Stimulated activated CD4-positive, alpha-beta T cell treated with anti-CD3 and anti-CD28 coated beads, Interleukin-4, amount 100 ng/mL, for 48 hours (primary cell): Measurements from ENCODE around the gene HOXB3.
A peak's percentile ranks its signal among the peaks of the same experiment; 100 is the strongest.

ENCODE experiments used
- DNase-seq, 2 donors: peaks; one replicate each; pipeline ENCODE4 v3.0.0-alpha.2; 2020; ENCODE audit warnings: low read depth in 2 of 2

Gene HOXB3

DNA sequence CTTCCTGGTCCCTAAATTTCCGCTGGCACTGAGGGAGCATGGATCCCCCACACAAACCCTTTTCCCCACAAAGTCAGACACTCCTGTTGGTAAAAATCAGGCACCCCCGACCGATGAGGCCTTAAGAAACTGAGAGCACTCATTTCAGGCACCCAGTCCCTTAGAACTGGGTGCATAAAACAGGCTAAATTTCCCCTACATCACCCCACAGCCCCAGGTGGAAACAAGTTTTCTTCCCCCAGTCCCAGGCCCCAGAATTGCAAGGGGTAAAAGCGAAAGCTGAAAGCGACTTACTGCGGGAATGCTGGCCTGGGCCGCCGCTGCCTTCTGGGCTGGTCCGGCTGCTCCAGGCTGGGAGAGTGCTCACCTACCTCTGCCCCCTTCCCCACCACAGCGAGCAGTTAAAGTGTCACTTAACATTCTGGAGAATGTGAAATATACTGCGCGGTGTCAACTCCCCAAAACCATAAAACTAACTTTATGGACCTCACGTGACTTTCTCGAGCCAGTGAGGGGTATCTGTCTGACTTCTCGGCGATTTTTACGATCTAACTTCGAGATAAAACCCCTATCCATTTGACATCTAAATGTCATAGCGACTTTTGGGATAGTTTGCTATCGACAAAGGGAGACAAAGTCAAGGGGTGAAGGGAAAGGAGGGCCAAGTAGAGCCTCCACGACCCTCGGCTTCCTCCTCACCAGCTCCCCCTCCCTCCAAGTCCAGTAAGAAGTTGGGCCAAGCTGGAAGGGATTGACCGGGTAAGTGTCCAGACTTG is at the start of gene HOXB3:
HOXB3 (minus strand) TSS at position 411 of the 776 bp plus-strand sequence. CDS start 37,767 bp downstream, outside the sequence.
- no peak for DNase-seq

DNA sequence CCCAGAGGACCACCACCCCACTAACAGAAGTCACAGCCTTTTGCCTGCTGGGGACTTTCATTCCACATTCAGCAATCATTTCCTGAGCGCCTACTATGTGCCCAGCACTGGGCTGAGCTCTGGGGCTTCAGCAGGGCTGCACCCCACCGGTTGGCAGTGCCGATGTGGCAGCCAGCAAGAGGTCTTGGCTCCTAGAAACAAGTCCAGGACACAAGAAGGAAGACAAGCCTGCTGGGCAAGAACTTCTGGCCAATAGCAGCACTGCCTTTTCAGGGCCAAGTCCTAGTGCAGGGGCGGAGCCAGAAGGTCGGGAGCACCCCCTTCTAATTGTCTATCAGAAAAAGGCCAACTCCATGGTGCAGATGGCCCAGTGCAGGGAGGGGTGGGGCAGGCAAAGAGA is 49.1 kb upstream of the HOXB3 start:
- DNase-seq, result no peak

DNA sequence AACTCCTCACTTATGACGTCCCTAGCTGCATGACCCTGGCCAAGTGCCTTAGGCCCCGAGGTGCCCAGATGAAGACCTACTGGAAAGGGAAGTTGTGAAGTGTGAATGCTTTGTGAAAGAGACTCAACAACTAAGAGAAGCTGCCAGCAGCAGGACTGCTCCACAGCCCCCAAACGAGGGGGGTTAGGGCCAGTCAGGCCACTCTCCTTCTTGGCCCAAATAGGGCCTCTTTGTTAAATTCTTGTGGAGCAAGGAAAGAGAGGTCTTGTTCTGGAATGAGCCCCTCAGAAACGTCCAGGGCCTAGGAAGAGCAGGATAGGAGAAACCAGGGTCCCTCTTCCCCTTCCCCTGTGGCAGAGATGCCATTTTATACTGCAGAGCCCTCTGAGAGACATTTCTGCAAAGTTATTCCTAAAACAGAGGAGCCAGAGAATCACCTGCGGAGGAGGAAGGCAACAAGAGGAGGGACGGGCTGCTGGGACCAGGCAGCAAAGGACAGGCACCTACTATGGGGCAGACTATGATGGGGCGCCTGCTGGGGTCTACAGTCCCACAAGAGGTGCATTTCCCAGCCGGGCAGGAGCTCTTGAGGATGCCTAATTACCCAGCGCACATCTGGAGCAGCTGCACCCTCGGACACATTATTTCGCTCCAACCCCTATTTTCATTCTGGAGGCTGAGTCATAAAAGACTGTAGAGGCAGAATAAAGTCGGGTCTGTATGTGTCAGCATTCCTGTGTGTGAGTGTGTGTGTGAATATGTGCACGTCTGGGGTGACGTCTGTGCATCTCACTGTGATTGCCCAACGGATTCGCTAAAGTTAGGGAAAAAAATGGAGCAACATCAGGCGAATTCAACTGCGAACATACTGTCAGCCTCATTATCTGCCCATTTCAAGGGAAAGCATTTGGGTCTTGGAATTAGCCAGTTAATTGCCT is 47.6 kb upstream of the HOXB3 start:
- DNase-seq, result no peak

GRCh38 chr17:48636177-48637018 is 46.4 kb upstream of the HOXB3 start:
- peak; percentile 78 to 80 for DNase-seq

DNA sequence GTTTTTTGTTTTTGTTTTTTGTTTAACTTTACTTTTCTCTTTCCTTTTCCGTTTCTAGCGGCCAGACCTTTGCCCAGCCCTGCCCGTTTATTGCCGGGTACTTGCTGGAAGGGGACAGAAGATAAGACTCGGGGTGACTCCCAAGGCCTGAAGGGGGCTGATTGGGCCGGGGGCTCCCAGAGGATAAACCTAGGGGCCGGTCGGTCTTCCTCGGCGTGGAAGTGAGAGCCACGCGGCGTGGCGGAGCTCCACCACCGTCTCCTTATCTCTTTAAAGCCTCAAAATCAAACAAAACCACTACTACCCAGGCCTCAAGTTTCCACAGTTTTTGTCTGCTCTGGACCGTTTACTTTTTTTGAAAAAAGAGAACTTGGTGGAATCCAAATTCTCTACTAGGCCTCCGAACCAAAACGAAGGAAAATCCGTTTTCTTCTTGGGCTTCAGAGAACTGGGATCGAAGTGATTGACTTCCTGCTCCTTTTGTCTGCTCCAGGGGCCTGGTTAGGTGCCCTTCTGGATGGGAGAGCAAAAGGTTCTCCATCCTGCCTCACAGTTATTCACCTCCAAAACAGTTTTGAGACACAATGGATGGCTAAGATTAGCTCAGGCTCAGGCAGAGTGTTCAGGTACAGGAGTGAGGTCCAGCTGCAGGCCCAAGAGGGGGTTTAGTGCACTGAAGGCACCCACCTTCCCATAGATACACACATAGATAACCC is 44.6 kb upstream of the HOXB3 start:
- no peak for DNase-seq

DNA sequence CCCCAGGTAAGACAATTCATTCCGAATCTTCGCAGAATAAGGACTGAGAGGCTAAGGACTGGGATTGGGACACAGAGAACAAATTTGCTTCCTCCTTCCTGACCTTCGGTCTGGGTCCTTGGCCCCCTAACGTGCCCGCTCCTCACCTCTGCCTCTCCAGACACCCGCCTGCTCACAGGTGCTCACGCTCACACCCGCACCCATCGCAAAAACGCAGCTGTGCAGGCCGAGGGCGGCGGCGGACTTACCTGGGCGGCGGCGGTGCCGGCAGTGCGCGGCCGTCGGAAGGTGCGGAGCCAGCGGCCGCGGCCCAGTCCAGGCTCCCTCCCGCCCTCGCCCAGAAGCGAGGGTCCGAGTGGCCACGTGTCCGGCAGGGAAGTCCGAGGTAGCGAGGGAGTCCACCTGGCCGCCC is 43.2 kb upstream of the HOXB3 start:
- no peak for DNase-seq

DNA sequence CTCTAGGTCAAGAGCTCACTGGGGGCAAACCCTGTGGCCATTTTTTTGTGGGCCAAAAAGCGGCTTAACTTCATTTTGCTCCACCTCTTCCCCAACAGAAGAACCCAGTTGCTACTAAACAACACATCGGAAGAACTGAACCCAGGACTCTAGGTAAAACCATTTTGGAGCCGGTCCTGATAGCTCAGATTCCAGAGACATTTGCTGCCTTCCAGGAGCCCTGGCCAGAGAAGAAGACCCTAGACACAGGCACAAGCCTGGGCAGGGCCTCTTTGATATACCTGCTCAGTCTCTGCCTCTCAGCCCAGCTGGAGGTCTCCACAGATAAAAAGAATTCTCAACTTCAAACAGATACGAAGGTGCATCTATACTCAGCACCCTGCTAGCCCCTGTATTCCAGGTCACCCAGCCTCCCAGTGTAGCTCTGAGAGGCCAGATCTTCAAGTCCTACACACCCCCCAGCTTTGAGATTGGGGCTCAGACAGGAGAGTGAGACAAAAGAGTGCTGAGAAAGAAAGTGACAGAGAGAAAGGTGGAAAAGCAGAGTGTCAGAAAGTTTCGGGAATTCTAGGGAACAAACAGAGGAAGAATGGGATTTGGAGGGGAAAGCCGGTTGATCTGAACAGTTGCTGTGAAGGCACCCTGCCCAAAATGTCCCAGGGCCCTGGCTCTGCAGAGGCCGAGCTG is 42.7 kb upstream of the HOXB3 start:
- no peak for DNase-seq

DNA sequence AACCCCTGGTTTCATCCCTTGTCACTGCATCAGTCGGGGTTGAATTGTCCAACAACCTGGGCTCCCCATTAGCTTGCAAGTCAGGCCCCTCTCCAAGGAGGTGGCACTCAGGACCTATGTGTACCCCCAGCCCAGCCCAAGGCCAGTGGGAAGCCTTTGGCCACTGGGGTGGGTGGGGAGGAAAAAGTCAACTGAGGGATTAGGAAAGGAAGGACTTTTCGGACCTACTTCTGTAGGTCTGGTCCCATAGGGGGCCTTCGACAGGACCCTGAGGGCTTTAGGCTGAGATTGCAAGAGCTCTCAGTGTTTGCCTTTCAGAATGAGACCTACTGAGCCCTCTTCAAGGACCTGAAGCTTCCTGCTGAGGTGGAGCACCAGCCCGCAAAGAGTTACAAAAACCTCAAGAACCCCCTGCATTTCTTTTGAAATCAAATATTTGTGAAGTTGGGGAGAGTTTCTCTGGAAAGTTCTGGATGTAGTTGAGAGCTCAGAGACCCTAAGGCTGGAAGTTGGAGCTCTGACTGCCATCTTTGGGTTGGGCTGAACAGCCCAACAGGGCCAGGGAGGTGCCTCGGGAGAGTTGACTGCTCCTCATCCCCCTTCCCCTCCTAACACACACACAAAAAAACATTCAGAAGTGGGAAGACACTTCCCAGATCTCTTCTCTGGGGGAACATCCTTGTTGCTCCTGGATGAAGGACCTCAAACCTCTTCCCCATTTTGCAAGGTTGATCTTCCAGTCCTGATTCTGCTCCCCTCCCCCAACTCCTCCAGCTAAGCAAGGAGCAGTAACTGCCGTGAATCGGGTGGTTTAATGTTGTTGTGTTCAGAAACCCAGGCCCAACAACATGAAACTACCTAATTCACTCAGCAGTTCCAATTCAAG is 41.9 kb upstream of the HOXB3 start:
- DNase-seq, result no peak

DNA sequence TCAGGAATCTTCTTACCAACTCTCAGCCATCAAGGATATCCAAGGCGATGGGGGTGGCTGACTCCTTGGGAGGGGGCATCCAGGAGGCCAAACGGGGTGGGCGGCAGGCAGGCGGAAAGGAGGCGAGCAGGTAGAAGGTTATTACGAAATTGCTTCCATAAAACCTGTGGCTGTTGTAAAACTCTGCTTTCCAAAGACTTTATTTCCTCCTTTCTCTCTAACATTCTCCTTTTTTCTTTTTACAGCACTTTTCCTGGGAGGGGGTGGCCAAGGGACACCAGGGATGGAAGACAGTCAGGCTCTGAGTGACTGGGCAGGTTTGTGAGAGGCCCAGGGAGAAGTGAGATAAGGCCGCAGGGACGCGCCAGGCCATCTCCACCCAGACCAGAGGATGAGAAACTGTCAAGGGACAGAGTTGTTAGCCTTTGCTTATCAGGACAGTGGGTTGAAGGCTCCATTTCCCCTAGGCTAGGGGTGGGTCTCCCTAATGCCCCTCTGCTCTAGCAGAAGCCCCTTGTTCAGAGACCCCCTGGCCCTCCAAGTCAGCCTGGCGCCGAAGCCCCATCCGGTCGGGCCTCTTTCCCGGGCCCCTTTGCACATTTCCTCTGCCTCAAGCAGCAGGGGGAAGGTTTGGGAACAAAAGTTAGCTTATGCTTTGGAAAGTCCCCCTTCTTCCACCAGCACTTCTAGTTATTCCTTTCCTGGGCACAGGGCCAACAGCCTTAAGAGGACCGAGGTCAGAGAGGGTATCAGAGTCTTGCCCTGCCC is 41.1 kb upstream of the HOXB3 start:
- no peak for DNase-seq

GRCh38 chr17:48630009-48630924 is 40.2 kb upstream of the HOXB3 start:
- no peak for DNase-seq

GRCh38 chr17:48629411-48629759 is 39.3 kb upstream of the HOXB3 start:
- DNase-seq, result no peak

DNA sequence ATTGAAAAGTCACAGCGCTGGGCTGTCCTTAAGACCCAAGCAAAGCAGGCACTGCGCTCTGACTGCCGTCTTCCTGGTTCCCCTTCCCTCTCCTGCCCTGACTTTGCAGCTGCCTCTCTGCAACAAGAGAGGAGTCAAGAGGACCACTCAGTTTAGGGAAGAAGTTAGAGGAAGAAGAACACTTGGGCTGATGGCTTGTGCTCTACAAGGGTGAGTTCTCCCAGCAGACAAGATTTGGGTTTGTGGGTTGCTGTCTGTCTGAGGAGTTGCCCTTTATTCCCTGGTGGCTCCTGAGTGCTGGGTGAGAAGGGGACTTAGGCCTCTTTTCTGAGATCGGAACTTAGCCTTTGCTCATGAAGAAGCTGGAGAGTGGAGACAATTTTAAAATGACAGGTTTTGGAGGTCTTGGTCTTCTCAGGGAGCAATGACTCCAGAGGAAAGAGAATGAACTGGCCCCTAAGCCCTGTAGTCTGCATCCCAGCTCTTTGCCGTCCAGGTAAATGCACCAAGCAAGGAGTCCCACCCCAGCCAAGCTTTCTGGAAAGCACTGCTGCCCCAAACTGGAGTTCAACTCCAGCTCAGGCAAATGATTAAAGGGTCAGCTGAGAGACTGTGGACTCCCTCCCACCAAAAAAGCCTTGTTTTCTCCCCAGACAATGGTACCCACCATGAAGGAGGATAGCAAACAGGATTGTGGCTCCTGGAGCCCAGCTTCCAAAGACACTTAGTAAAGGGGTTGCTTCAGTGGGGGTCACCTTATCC is 38.8 kb upstream of the HOXB3 start:
- no peak for DNase-seq

- DNase-seq, result no peak
Measured at GRCh38 chr17:48627623-48628521, 37.8 kb upstream of the HOXB3 start.

- DNase-seq, result no peak
Measured at GRCh38 chr17:48627118-48627597, 37.1 kb upstream of the HOXB3 start.

GRCh38 chr17:48626245-48627117 is 36.4 kb upstream of the HOXB3 start, which contains the start of gene HOXB9:
Gene HOXB9, minus strand, starts transcription at chr17:48626358. Its CDS starts 89 bp downstream, at chr17:48626269.
- no peak for DNase-seq
